ENCODE data around the gene PIGU. TPM values are rescaled to one million over a fixed set of nuclear protein-coding genes. Genes with fewer than 3 reads are reported as not detected.

The PIGU gene
- total RNA-seq, 4 donors from 2014 or later = 10.2 to 16.8 (median 14.2) TPM

GRCh38 chr20:34553366-34553867 is 123.5 kb downstream of the PIGU start:
- TF ChIP-seq, protein P1, sequence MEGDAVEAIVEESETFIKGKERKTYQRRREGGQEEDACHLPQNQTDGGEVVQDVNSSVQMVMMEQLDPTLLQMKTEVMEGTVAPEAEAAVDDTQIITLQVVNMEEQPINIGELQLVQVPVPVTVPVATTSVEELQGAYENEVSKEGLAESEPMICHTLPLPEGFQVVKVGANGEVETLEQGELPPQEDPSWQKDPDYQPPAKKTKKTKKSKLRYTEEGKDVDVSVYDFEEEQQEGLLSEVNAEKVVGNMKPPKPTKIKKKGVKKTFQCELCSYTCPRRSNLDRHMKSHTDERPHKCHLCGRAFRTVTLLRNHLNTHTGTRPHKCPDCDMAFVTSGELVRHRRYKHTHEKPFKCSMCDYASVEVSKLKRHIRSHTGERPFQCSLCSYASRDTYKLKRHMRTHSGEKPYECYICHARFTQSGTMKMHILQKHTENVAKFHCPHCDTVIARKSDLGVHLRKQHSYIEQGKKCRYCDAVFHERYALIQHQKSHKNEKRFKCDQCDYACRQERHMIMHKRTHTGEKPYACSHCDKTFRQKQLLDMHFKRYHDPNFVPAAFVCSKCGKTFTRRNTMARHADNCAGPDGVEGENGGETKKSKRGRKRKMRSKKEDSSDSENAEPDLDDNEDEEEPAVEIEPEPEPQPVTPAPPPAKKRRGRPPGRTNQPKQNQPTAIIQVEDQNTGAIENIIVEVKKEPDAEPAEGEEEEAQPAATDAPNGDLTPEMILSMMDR (IDR thresholded peaks at IDR 0.05) = no peak
- no peak for ATAC-seq (ENCODE audit: low FRiP score)

GRCh38 chr20:34552569-34552968 is 124.3 kb downstream of the PIGU start:
- DNase-seq (ENCODE audit: low spot score) (no peak), ATAC-seq (ENCODE audit: low FRiP score) (no peak)
- TF ChIP-seq, protein P1 (IDR thresholded peaks at IDR 0.05) = no peak

More at GRCh38 chr20:34553366-34553867, 123.5 kb downstream of the PIGU start:
- no peak for DNase-seq (ENCODE audit: low spot score)

- ATAC-seq (ENCODE audit: low FRiP score) = no peak
These were observed 127.0 kb downstream of the PIGU start for GRCh38 chr20:34549929-34550305.

GRCh38 chr20:34549291-34549928 is 127.5 kb downstream of the PIGU start:
- no peak for ATAC-seq (ENCODE audit: low FRiP score)
- TF ChIP-seq, protein P1 (IDR thresholded peaks at IDR 0.05) = no peak
- no peak for DNase-seq (ENCODE audit: low spot score)

More at GRCh38 chr20:34549929-34550305, 127.0 kb downstream of the PIGU start:
- no peak for DNase-seq (ENCODE audit: low spot score)
- TF ChIP-seq, protein P1 (IDR thresholded peaks at IDR 0.05) = no peak

DNA sequence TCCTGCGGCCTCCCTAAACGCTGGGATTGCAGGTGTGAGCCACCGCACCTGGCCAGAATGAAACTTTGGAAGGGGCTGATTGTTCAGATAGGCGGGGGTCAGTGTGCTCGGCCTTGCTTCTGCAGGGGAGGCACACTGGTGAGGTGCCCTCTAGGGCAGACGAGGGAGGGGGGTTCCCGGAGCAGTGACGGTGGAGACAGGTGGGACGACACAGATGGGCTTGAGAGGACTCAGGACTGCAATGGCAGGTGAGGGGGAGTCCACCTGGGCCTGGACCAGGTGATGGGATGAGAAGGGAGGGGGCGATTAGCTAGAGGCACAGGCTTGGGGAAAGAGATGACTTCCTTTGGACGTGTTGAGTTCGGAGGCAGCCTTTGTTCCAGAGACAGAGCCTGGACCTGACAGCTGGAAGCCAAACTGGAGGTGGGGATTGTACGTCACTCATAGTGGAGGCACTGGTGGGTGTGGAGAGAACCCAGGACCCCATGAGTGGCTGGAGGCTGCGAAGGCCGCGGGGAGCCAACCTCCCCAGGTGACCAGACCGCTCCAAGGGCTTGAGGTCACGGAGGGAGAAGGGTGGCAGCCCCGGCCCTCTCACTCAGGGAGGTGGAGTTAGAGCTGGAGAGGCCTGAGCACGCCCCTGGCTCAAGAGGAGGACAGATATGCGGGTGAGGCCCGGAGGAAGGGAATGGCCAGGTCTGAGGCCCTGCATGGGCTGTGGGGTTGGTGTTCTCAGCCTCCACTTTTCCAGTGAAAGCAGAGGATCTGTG is 128.9 kb downstream of the PIGU start:
- DNase-seq (ENCODE audit: low spot score) (no peak), ATAC-seq (ENCODE audit: low FRiP score) (no peak)
- TF ChIP-seq, protein P1 (IDR thresholded peaks at IDR 0.05) = no peak

GRCh38 chr20:34546751-34547181 is 130.1 kb downstream of the PIGU start:
- TF ChIP-seq, protein P1 (IDR thresholded peaks at IDR 0.05) = no peak

More at GRCh38 chr20:34546751-34547181, 130.1 kb downstream of the PIGU start:
- no peak for DNase-seq (ENCODE audit: low spot score)
- ATAC-seq (ENCODE audit: low FRiP score) = no peak

Measured in omental fat pad (tissue), 4 donors.